Measurements from ENCODE around the gene DHX58.
A peak's percentile ranks its signal among the peaks of the same experiment; 100 is the strongest.
"Not testable (repeated sequence)": the region's sequence is repeated elsewhere in the genome, so short reads cannot be mapped to it uniquely, and the experiment has no call there.

The DHX58 gene

GRCh38 chr17:42112552-42113176 is at the start of gene DHX58:
Gene DHX58, minus strand, starts transcription at chr17:42112714. Its CDS starts 822 bp downstream, at chr17:42111892.
- DNase-seq: peak in 52 of 58 donors; percentile 29 to 87 (median 61)

- no peak for DNase-seq
Measured at GRCh38 chr17:42160531-42160910, 48.0 kb upstream of the DHX58 start.

GRCh38 chr17:42159796-42160530 is 47.4 kb upstream of the DHX58 start:
- DNase-seq: no peak

- no peak for DNase-seq
Measured at GRCh38 chr17:42155614-42156045, 43.1 kb upstream of the DHX58 start.

GRCh38 chr17:42153919-42154742 is 41.6 kb upstream of the DHX58 start:
- DNase-seq: no peak

- DNase-seq: no peak
Measured at GRCh38 chr17:42146911-42147607, 34.5 kb upstream of the DHX58 start.

GRCh38 chr17:42143138-42143537 is 30.6 kb upstream of the DHX58 start:
- DNase-seq: not testable (repeated sequence)

GRCh38 chr17:42142371-42142896 is 29.9 kb upstream of the DHX58 start:
- peak in 18 of 58 donors; percentile 10 to 61 (median 24) for DNase-seq

GRCh38 chr17:42141382-42141781 is 28.9 kb upstream of the DHX58 start:
- DNase-seq: no peak

- not testable (repeated sequence) for DNase-seq
Measured at GRCh38 chr17:42140690-42141089, 28.2 kb upstream of the DHX58 start.

GRCh38 chr17:42138749-42139492 is 26.4 kb upstream of the DHX58 start:
- no peak for DNase-seq

GRCh38 chr17:42136654-42137051 is 24.1 kb upstream of the DHX58 start:
- no peak for DNase-seq

GRCh38 chr17:42135664-42136653 is 23.4 kb upstream of the DHX58 start:
- peak in 2 of 58 donors; percentile 7 to 11 for DNase-seq

- no peak for DNase-seq
Measured at GRCh38 chr17:42135151-42135550, 22.6 kb upstream of the DHX58 start.

- peak in 1 of 58 donors; percentile 21 for DNase-seq
Measured at GRCh38 chr17:42133461-42134041, 21.0 kb upstream of the DHX58 start.

GRCh38 chr17:42132941-42133340 is 20.4 kb upstream of the DHX58 start:
- DNase-seq: peak in 53 of 58 donors; percentile 4 to 88 (median 60)

GRCh38 chr17:42131981-42132432 is 19.5 kb upstream of the DHX58 start:
- no peak for DNase-seq

- DNase-seq: no peak
Measured at GRCh38 chr17:42131232-42131631, 18.7 kb upstream of the DHX58 start.
